BE2C (cell line): ENCODE measurements around the gene CYBA.

Experiments
- DNase-seq: peaks from one replicate; pipeline ENCODE4 v3.0.0-alpha.2; 2020
- H3K27me3 ChIP-seq: fragments of 250-450 bp; sonication (Bioruptor Pico); 2 replicates; pipeline ENCODE4 v1.5.1; 2020; ENCODE audit warnings: mild to moderate bottlenecking
- H3K36me3 ChIP-seq: fragments of 250-450 bp; sonication (Bioruptor Pico); 2 replicates; pipeline ENCODE4 v1.5.1; 2020; ENCODE audit warnings: mild to moderate bottlenecking
- H3K4me1 ChIP-seq: fragments of 250-450 bp; sonication (Bioruptor Pico); 2 replicates; pipeline ENCODE4 v1.5.1; 2020
- H3K4me3 ChIP-seq: 2 replicates; pipeline ENCODE4 v1.5.1; 2011; ENCODE audit warnings: low read depth, low read length
- H3K9me3 ChIP-seq: fragments of 250-450 bp; sonication (Bioruptor Pico); 2 replicates; pipeline ENCODE4 v1.5.1; 2020
- TF ChIP-seq, protein P1 (sequence below): IDR thresholded peaks from 2 replicates; pipeline ENCODE4 v1.5.1; 2012; ENCODE audit warnings: mild to moderate bottlenecking, low read depth, low read length

The CYBA gene

DNA sequence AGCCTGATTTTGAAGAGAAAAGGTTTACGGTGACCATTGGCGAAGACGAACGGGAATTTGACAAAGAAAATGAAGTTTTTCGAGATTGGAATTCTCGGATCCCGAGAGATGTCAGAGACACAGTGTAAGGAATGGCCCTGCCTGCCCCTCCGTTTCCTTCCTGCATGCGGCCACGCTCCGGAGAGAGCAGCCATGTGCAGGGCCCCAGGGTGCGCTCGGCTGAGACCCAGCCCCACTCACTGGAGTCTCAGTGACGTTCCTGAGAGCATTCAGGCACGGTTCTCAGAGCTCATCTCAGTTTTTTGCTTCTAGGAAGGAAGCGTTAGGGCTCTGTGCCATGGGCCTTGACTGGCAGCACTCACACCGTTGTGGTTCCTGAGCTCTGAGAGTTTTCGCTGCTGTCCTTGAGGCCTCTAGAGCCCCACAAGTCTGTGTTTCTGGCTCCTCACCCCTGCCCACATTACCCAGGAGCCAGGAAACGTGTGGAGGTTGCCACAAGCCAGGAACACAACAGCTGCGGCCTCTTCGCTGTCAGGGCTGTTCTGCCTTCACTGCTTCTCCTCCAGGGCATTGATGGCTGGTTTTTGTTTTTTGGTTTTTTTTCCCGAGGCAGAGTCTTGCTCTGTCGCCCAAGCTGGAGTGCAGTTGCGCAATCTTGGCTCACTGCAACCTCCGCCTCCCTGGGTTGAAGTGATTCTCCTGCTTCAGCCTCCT lies 50.9 kb downstream of the CYBA start:
- DNase-seq = no peak
- TF ChIP-seq, protein P1, sequence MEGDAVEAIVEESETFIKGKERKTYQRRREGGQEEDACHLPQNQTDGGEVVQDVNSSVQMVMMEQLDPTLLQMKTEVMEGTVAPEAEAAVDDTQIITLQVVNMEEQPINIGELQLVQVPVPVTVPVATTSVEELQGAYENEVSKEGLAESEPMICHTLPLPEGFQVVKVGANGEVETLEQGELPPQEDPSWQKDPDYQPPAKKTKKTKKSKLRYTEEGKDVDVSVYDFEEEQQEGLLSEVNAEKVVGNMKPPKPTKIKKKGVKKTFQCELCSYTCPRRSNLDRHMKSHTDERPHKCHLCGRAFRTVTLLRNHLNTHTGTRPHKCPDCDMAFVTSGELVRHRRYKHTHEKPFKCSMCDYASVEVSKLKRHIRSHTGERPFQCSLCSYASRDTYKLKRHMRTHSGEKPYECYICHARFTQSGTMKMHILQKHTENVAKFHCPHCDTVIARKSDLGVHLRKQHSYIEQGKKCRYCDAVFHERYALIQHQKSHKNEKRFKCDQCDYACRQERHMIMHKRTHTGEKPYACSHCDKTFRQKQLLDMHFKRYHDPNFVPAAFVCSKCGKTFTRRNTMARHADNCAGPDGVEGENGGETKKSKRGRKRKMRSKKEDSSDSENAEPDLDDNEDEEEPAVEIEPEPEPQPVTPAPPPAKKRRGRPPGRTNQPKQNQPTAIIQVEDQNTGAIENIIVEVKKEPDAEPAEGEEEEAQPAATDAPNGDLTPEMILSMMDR = no peak
- H3K4me1 ChIP-seq = no peaks in the 10 kb centered on the region
- H3K9me3 ChIP-seq = no peaks in the 10 kb centered on the region
- H3K27me3 ChIP-seq = no peaks in the 10 kb centered on the region
- H3K4me3 ChIP-seq = no peak overlapping the region
- peaks cover 49% of the 10 kb centered on the region for H3K36me3 ChIP-seq

GRCh38 chr16:88599092-88599733 lies 51.6 kb downstream of the CYBA start:
- no peaks in the 10 kb centered on the region for H3K9me3 ChIP-seq
- H3K27me3 ChIP-seq = no peaks in the 10 kb centered on the region
- TF ChIP-seq, protein P1 = no peak
- H3K4me1 ChIP-seq = no peaks in the 10 kb centered on the region
- H3K36me3 ChIP-seq = peaks cover 44% of the 10 kb centered on the region
- no peak for DNase-seq
- H3K4me3 ChIP-seq = no peak overlapping the region

- no peaks in the 10 kb centered on the region for H3K27me3 ChIP-seq
- no peak for DNase-seq
- H3K4me3 ChIP-seq = no peak overlapping the region
- TF ChIP-seq, protein P1 = no peak
- H3K36me3 ChIP-seq = peaks cover 46% of the 10 kb centered on the region
- H3K4me1 ChIP-seq = no peaks in the 10 kb centered on the region
- no peaks in the 10 kb centered on the region for H3K9me3 ChIP-seq
Measured at GRCh38 chr16:88597856-88598491, 52.9 kb downstream of the CYBA start.

DNA sequence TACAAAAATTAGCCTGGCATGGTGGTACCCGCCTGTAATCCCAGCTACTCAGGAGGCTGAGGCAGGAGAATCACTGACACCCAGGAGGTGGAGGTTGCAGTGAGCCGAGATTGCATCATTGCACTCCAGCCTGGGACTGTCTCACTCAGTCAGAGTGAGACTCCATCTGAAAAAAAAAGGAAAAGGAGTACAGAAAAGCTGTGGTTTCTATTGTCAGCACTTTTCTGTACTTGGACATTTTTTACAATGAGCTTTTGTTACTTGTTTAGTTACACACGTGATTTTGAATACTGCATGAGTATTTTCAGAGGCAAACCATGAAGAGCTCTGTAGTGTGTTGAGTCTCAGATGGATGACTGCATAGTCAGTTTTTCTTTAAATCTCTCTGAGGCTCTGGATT lies 54.4 kb downstream of the CYBA start:
- TF ChIP-seq, protein P1 = no peak
- H3K36me3 ChIP-seq = peaks cover 34% of the 10 kb centered on the region

GRCh38 chr16:88595921-88596320 lies 54.9 kb downstream of the CYBA start:
- Histone ChIP-seq H3K4me3 (no peak overlapping the region), H3K27me3 (no peaks in the 10 kb centered on the region), H3K36me3 (peaks cover 33% of the 10 kb centered on the region), H3K4me1 (no peaks in the 10 kb centered on the region), H3K9me3 (no peaks in the 10 kb centered on the region)
- no peak for DNase-seq
- TF ChIP-seq, protein P1 = no peak

More for the DNA sequence above, 54.4 kb downstream of the CYBA start:
- Histone ChIP-seq H3K4me3 (no peak overlapping the region), H3K4me1 (no peaks in the 10 kb centered on the region), H3K27me3 (no peaks in the 10 kb centered on the region), H3K9me3 (no peaks in the 10 kb centered on the region)
- DNase-seq = no peak

DNA sequence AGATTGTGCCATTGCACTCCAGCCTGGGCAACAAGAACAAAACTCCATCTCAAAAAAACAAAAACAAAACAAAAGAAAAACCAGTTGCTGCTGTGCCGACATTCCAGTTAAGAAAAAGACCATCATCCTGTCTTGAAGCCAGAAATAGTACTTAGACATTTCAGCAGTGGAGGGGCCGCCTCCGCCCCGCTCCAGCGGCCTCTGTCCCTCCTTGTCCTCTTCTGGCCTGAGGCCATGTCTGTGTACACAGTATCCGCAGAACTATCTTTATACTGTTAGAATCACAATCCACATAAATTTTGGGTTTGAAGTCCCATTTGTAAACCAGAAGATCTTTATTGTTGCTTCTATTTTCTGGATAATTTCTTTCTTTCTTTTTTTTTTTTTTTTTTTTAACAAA lies 55.8 kb downstream of the CYBA start:
- TF ChIP-seq, protein P1 = no peak
- Histone ChIP-seq H3K27me3 (no peaks in the 10 kb centered on the region), H3K4me1 (no peaks in the 10 kb centered on the region), H3K9me3 (no peaks in the 10 kb centered on the region), H3K36me3 (peaks cover 36% of the 10 kb centered on the region), H3K4me3 (no peak overlapping the region)
- no peak for DNase-seq
